K562 (cell line): ENCODE measurements around the gene DCXR. TPM values are rescaled to one million over a fixed set of nuclear protein-coding genes. Genes with fewer than 3 reads are reported as not detected.
A peak's percentile ranks its signal among the peaks of the same experiment; 100 is the strongest.

Source experiments
- ATAC-seq: fragments of 200-7000 bp; cut with Tn5 transposase; 3 replicates; pipeline ENCODE4 v1.9.1; 2020; ENCODE audit warnings: moderate library complexity
- BruUV-seq: library from RNA; stranded (reverse); fragments of 400-500 nt; replicated peaks from 2 replicates; lab custom pipeline; 2021; lab: Mats Ljungman, UMichigan
- CTCF ChIA-PET: fragments of 300-600 bp; formaldehyde crosslinking; extraction: SDS; loops from one replicate; lab custom pipeline; 2021; ENCODE audit warnings: low intra/inter-chr PET ratio; lab: Yijun Ruan, JAX
- POLR2A ChIA-PET: fragments of 300-600, 350-650 bp; sonication (Branson Sonifier 250); formaldehyde crosslinking; extraction: SDS; loops from one replicate; lab custom pipeline; 2021; ENCODE audit warnings: antibody characterized with exemption, inconsistent platforms; lab: Yijun Ruan, JAX
- DNase-seq, 4 experiments: peaks; one replicate each; pipeline versions ENCODE4 v3.0.0 to v3.0.0-alpha.2; 2011 to 2018; ENCODE audit warnings: low spot score in 3 of 4, mixed read lengths in 3 of 4; ENCODE audit errors: extremely low read depth in 1 of 4
- FAIRE-seq: peaks from 2 replicates; lab custom pipeline; 2011; peaks lifted over from hg19 to GRCh38; lab: Jason Lieb, UNC
- H2AFZ ChIP-seq: 2 replicates; pipeline ENCODE4 v1.6.0; 2011; ENCODE audit warnings: low read depth, low read length, control low read depth, inconsistent platforms
- H3K27ac ChIP-seq: fragments of 200-600 bp; 3 replicates; pipeline ENCODE4 v1.8.0; 2011; ENCODE audit warnings: low read depth, mild to moderate bottlenecking, control low read depth, inconsistent platforms, low read length, moderate library complexity, mixed read lengths; ENCODE audit errors: extremely low read depth
- H3K27me3 ChIP-seq, 2 experiments: fragments of 300-600 bp in 1 of 2; 2 replicates in 1 of 2; 3 replicates in 1 of 2; pipeline versions ENCODE4 v1.6.0 to v1.8.0; 2011; ENCODE audit warnings: inconsistent platforms in 2 of 2, low read length in 2 of 2, mild to moderate bottlenecking in 1 of 2, mixed read lengths in 1 of 2, moderate library complexity in 1 of 2; ENCODE audit not compliant: control insufficient read depth in 2 of 2, insufficient read depth in 2 of 2
- H3K36me3 ChIP-seq: fragments of 300-600 bp; 3 replicates; pipeline ENCODE4 v1.8.0; 2011; ENCODE audit warnings: mild to moderate bottlenecking, low read length, inconsistent platforms; ENCODE audit not compliant: control insufficient read depth, insufficient read depth
- H3K4me1 ChIP-seq, 2 experiments: fragments of 200-600 bp in 1 of 2; replicated peaks in 1 of 2; 2 replicates in 1 of 2; 3 replicates in 1 of 2; pipeline versions ENCODE4 v1.5.1 to v1.8.0; 2011; ENCODE audit warnings: inconsistent platforms in 2 of 2, low read length in 2 of 2, mild to moderate bottlenecking in 1 of 2, mixed read lengths in 1 of 2, moderate library complexity in 1 of 2; ENCODE audit not compliant: control insufficient read depth in 2 of 2, insufficient read depth in 2 of 2
- H3K4me2 ChIP-seq: 2 replicates; pipeline ENCODE4 v1.6.1; 2011; ENCODE audit warnings: low read length, control low read depth, inconsistent platforms, mixed read lengths; ENCODE audit not compliant: insufficient read depth
- H3K4me3 ChIP-seq: fragments of 200-600 bp; sonication (generic), shearing (Covaris generic); 2 replicates; pipeline ENCODE4 v1.5.1; 2016; ENCODE audit warnings: control low read depth, inconsistent platforms
- H3K79me2 ChIP-seq: fragments of 200-600 bp; 3 replicates; pipeline ENCODE4 v1.8.0; 2011; ENCODE audit warnings: low read length, inconsistent platforms; ENCODE audit not compliant: control insufficient read depth, insufficient read depth
- H3K9ac ChIP-seq, 2 experiments: 2 replicates each; pipeline versions ENCODE4 v1.6.0 to v1.6.1; 2011; ENCODE audit warnings: low read depth in 2 of 2, low read length in 2 of 2, control low read depth in 1 of 2, inconsistent platforms in 1 of 2, mild to moderate bottlenecking in 1 of 2, mixed read lengths in 1 of 2; ENCODE audit not compliant: insufficient read depth in 1 of 2
- H3K9me1 ChIP-seq: one replicate; pipeline ENCODE4 v1.6.0; 2011; ENCODE audit warnings: inconsistent platforms, mild to moderate bottlenecking, low read length, moderate library complexity; ENCODE audit not compliant: control insufficient read depth, insufficient read depth
- H3K9me3 ChIP-seq: replicated peaks from 2 replicates; pipeline ENCODE4 v1.5.1; 2011; ENCODE audit warnings: low read depth, low read length, inconsistent platforms; ENCODE audit not compliant: control insufficient read depth, insufficient read depth
- H4K20me1 ChIP-seq: replicated peaks from 2 replicates; pipeline ENCODE4 v1.6.1; 2011; ENCODE audit warnings: low read length, inconsistent platforms, mixed read lengths; ENCODE audit not compliant: control insufficient read depth, insufficient read depth
- POLR2A ChIP-seq: fragments of 450-650 bp; conservative IDR thresholded peaks from 2 replicates; pipeline ENCODE4 v1.6.1; 2016
- POLR2G ChIP-seq: fragments of 200-400 bp; formaldehyde crosslinking; IDR thresholded peaks from 2 replicates; pipeline ENCODE4 v1.6.1; 2017; ENCODE audit warnings: low read depth, mild to moderate bottlenecking, antibody characterized with exemption, low read length, moderate library complexity
- SMC3 ChIP-seq: conservative IDR thresholded peaks from 2 replicates; pipeline ENCODE4 v1.6.1; 2011; ENCODE audit warnings: low read depth, low read length, improper control_type of control experiment; ENCODE audit not compliant: insufficient read depth
- SUPT5H ChIP-seq: fragments of 450-650 bp; IDR thresholded peaks from 2 replicates; pipeline ENCODE4 v1.6.1; 2016
- WGBS: fragments of 100-300 bp; shearing (Covaris generic); methylation state at CpG from one replicate; pipeline ENCODE4 v1.1.6; 2016; ENCODE audit warnings: low coverage, mixed read lengths; ENCODE audit not compliant: insufficient coverage; ENCODE audit errors: missing lambda C conversion rate; 5-methylcytosine and 5-hydroxymethylcytosine counted together
- in situ Hi-C: fragments of 300-500 bp; cut with MboI; formaldehyde crosslinking; loops from 4 replicates; pipeline ENCODE4 v1.15.0; 2018; ENCODE audit warnings: inconsistent platforms, mixed read lengths
- intact Hi-C: fragments of 100-400 bp; cut with micrococcal nuclease; formaldehyde crosslinking; loops from 2 replicates; pipeline ENCODE4 v1.14.2; 2022
- polyA plus RNA-seq, 8 experiments: library from polyadenylated mRNA; depleted of rRNA in 4 of 8; stranded (reverse) in 5 of 8; unstranded in 3 of 8; fragments of >200 nt; fragmentation: Nextera tagmentation in 2 of 8; fragmentation: Illumina TruSeq in 1 of 8; extraction: Ambion mirVana in 2 of 8; extraction: Trizol in 1 of 8; gene quantifications; 2 replicates each; pipeline versions ENCODE4 v1.2.1 to v1.2.3, GENCODE V29; 2011 to 2014; ENCODE audit warnings: inconsistent platforms in 1 of 8, missing spikeins in 1 of 8
- total RNA-seq, 7 experiments: library from RNA; depleted of rRNA in 6 of 7; stranded (reverse); fragments of >200 nt in 6 of 7; fragmentation: Illumina TruSeq in 2 of 7; extraction: Trizol in 2 of 7; gene quantifications; 2 replicates each; pipeline versions ENCODE4 v1.2.1 to v1.2.3, GENCODE V29; 2011 to 2021; ENCODE audit warnings: low replicate concordance in 1 of 7
- TF ChIP-seq, protein P1 (sequence below), 3 experiments: fragments of 200-800 bp in 1 of 3; fragments of 250-450 bp in 1 of 3; fragments of 450-650 bp in 1 of 3; sonication (Bioruptor Pico) in 1 of 3; sonication (Bioruptor generic) in 1 of 3; formaldehyde crosslinking in 1 of 3; IDR thresholded peaks; 2 replicates each; pipeline versions ENCODE4 v1.6.1 to v1.8.0; 2016 to 2022; ENCODE audit warnings: mild to moderate bottlenecking in 2 of 3, missing genetic modification characterization in 2 of 3, missing compliant biosample characterization in 1 of 3, moderate library complexity in 1 of 3
- TF ChIP-seq, protein P2 (sequence below): sonication (generic); formaldehyde crosslinking; IDR thresholded peaks from 2 replicates; pipeline ENCODE4 v1.8.0; 2022; ENCODE audit warnings: missing genetic modification reagents, mild to moderate bottlenecking, moderate library complexity, borderline replicate concordance

The DCXR gene
- total and polyA plus RNA-seq, 9 of the 15 experiments (the other 6 are each of a cell fraction or from before 2014, with no cell fraction given) = 21.3 to 274 (median 156) TPM

DNA sequence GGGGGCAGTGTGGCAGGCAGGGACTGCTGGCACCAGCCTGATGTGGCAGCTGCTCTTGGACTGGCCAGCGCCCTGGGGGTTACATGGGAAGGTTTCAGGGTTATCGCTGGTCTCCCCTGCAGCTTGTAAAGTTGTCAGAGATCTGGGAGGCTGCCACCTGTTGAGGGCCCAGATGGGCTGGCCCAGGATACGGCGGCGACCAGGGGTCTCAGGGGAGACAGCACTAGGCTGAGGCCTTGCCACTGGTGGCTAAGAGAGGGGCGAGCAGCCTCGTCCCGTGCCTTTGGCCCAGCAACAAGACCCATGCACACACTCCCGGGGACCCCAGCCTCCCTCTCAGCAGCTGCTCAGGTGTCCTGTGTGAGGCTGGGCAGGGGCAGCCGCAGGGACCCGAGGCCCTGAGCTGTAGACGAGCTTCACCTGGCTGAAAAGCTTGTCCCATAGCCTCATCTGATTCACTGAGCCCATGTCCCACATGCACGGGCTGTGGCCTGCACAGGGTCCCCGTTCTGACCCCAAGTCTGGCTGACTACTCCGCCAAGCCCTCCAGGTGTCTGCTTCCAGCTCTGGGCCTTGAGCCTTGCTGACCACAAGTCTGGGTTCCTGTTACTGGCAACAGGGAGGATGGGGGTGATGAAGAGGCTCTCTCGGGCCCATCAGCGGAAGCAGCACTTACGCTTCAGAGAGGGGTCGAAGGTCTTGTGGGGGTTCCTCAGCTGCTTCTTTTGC is 21.9 kb upstream of the DCXR start:
- H2AFZ ChIP-seq = no peak overlapping the region
- no peaks in the 10 kb centered on the region for H3K27me3 ChIP-seq
- peaks cover 13% of the 10 kb centered on the region for H3K79me2 ChIP-seq
- no peak overlapping the region for H3K4me2 ChIP-seq
- H3K9ac ChIP-seq = no peak overlapping the region
- FAIRE-seq = no peak
- DNase-seq = peak in 1 of 4 experiments; percentile 7
- CTCF ChIA-PET = no interaction called here
- WGBS = 88% methylated on average over 13 of the region's 19 CpGs
- H3K9me3 ChIP-seq = no peaks in the 10 kb centered on the region
- TF ChIP-seq POLR2A (peak; percentile 14; the same call in 1 of the 2 replicates), SUPT5H (0 out of 2 replicates have a peak, but pooled peaks have one; percentile 0), POLR2G (peak; percentile 55), SMC3 (no peak)
- TF ChIP-seq, protein P1, sequence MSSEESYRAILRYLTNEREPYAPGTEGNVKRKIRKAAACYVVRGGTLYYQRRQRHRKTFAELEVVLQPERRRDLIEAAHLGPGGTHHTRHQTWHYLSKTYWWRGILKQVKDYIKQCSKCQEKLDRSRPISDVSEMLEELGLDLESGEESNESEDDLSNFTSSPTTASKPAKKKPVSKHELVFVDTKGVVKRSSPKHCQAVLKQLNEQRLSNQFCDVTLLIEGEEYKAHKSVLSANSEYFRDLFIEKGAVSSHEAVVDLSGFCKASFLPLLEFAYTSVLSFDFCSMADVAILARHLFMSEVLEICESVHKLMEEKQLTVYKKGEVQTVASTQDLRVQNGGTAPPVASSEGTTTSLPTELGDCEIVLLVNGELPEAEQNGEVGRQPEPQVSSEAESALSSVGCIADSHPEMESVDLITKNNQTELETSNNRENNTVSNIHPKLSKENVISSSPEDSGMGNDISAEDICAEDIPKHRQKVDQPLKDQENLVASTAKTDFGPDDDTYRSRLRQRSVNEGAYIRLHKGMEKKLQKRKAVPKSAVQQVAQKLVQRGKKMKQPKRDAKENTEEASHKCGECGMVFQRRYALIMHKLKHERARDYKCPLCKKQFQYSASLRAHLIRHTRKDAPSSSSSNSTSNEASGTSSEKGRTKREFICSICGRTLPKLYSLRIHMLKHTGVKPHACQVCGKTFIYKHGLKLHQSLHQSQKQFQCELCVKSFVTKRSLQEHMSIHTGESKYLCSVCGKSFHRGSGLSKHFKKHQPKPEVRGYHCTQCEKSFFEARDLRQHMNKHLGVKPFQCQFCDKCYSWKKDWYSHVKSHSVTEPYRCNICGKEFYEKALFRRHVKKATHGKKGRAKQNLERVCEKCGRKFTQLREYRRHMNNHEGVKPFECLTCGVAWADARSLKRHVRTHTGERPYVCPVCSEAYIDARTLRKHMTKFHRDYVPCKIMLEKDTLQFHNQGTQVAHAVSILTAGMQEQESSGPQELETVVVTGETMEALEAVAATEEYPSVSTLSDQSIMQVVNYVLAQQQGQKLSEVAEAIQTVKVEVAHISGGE (CRISPR knock-in tag; IDR thresholded peaks at IDR 0.05) = 0 out of 6 replicates have a peak, but pooled peaks of 1 of the 3 experiments have one; percentile 10
- TF ChIP-seq, protein P2, sequence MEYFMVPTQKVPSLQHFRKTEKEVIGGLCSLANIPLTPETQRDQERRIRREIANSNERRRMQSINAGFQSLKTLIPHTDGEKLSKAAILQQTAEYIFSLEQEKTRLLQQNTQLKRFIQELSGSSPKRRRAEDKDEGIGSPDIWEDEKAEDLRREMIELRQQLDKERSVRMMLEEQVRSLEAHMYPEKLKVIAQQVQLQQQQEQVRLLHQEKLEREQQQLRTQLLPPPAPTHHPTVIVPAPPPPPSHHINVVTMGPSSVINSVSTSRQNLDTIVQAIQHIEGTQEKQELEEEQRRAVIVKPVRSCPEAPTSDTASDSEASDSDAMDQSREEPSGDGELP (CRISPR knock-in tag) = no peak
- peaks cover 7% of the 10 kb centered on the region for H4K20me1 ChIP-seq
- H3K36me3 ChIP-seq = peaks cover 98% of the 10 kb centered on the region; the same call in 2 of the 3 replicates
- intact Hi-C loops = no loop called here
- no peak for ATAC-seq
- in situ Hi-C loops = no loop called here
- POLR2A ChIA-PET = interaction anchor here (0.6 to 2.5 kb wide), 11 partner anchors 9 to 275 kb away, joined by 3 to 11 read pairs (median 4); partner anchors contain the start of gene DCXR
- no peaks in the 10 kb centered on the region for H3K9me1 ChIP-seq
- BruUV-seq = no TSS peak
- H3K27ac ChIP-seq = no peak overlapping the region
- H3K4me1 ChIP-seq = peaks cover 1 to 90% of the 10 kb centered on the region in 2 experiments; a peak in 3 of 5 replicates
- no peak overlapping the region for H3K4me3 ChIP-seq
